Testis (tissue), 2 donors: ENCODE data around the gene DMPK.

ENCODE experiments used
- CTCF ChIP-seq, 3 experiments: fragments of 450-650 bp in 2 of 3; fragments of 200-600 bp in 1 of 3; sonication (generic) in 1 of 3; IDR thresholded peaks; one replicate each; pipeline ENCODE4 v1.5.1; 2016 to 2019; ENCODE audit warnings: antibody characterized with exemption in 3 of 3, mild to moderate bottlenecking in 2 of 3, moderate library complexity in 1 of 3
- POLR2A ChIP-seq: fragments of 450-650 bp; IDR thresholded peaks from one replicate; pipeline ENCODE4 v1.6.1; 2017; ENCODE audit warnings: antibody characterized with exemption, mild to moderate bottlenecking, moderate library complexity

- TF ChIP-seq CTCF (IDR thresholded peaks at IDR 0.05) (no peak), POLR2A (no peak)
These were observed 37.5 kb upstream of the DMPK start for GRCh38 chr19:45819769-45820168.
